ENCODE data around the gene SMC3. TPM values are rescaled to one million over a fixed set of nuclear protein-coding genes. Genes with fewer than 3 reads are reported as not detected.

The SMC3 gene
- total and polyA plus RNA-seq, 3 donors from 2014 or later: 28.7 to 86.8 (median 65.4) TPM

- no peaks in the 10 kb centered on the region for H3K36me3 ChIP-seq (ENCODE audit: low read depth, missing control alignments)
- H3K27ac ChIP-seq: no peak overlapping the region
- no peaks in the 10 kb centered on the region for H3K9me3 ChIP-seq
- TF ChIP-seq POLR2A (IDR thresholded peaks at IDR 0.05): no peak
- TF ChIP-seq, protein P1, sequence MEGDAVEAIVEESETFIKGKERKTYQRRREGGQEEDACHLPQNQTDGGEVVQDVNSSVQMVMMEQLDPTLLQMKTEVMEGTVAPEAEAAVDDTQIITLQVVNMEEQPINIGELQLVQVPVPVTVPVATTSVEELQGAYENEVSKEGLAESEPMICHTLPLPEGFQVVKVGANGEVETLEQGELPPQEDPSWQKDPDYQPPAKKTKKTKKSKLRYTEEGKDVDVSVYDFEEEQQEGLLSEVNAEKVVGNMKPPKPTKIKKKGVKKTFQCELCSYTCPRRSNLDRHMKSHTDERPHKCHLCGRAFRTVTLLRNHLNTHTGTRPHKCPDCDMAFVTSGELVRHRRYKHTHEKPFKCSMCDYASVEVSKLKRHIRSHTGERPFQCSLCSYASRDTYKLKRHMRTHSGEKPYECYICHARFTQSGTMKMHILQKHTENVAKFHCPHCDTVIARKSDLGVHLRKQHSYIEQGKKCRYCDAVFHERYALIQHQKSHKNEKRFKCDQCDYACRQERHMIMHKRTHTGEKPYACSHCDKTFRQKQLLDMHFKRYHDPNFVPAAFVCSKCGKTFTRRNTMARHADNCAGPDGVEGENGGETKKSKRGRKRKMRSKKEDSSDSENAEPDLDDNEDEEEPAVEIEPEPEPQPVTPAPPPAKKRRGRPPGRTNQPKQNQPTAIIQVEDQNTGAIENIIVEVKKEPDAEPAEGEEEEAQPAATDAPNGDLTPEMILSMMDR (IDR thresholded peaks at IDR 0.05): no peak
- intact Hi-C loops (cut with DNase I; ENCODE audit: low total_unique reads): loop anchor here (10.0 kb wide), 1 partner anchor 230 kb away; no protein-coding TSS in a partner anchor
- H3K27me3 ChIP-seq: no peaks in the 10 kb centered on the region
- H3K4me3 ChIP-seq: no peak overlapping the region
- H3K4me1 ChIP-seq: no peaks in the 10 kb centered on the region
- no peak for DNase-seq
Observed at GRCh38 chr10:110544958-110545537, 22.4 kb upstream of the SMC3 start.

DNA sequence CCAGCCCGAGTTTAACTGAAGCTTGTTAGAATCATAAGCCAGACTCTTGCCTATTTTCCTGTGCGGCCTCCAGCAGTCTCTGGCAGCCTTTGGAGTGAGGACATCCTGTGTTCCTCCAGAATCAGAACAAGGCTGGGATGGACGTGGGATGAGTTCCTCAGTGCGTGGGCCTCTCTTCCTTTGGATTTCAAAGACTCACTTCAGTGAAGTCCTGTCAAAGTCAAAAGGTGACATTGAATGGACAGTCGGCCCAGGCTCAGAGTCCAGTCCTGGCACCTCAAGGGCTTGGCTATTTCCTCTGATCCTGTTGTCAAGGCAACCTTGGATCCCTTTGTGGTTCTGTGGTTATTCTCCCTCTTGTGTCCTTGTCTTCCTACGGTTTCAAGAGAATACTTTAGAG, 21.4 kb upstream of the SMC3 start:
- no peak for DNase-seq
- Histone ChIP-seq H3K4me1 (no peaks in the 10 kb centered on the region), H3K27me3 (no peaks in the 10 kb centered on the region), H3K27ac (no peak overlapping the region), H3K4me3 (no peak overlapping the region), H3K9me3 (no peaks in the 10 kb centered on the region), H3K36me3 (ENCODE audit: low read depth, missing control alignments) (no peaks in the 10 kb centered on the region)
- 68 to 73% methylated on average over 5 to 6 of the region's 6 CpGs for WGBS, 2 donors
- intact Hi-C loops (cut with DNase I; ENCODE audit: low total_unique reads): loop anchor here (10.0 kb wide), 1 partner anchor 231 kb away; no protein-coding TSS in a partner anchor
- TF ChIP-seq, protein P1 (IDR thresholded peaks at IDR 0.05): no peak
- no peak for TF ChIP-seq POLR2A (IDR thresholded peaks at IDR 0.05)

GRCh38 chr10:110546499-110547110, 20.9 kb upstream of the SMC3 start:
- H3K4me1 ChIP-seq: no peaks in the 10 kb centered on the region
- intact Hi-C loops (cut with DNase I; ENCODE audit: low total_unique reads): loop anchor here (10.0 kb wide), 1 partner anchor 232 kb away; no protein-coding TSS in a partner anchor
- 71 to 74% methylated on average over 7 of the region's 7 CpGs for WGBS, 2 donors
- no peak for DNase-seq
- no peaks in the 10 kb centered on the region for H3K36me3 ChIP-seq (ENCODE audit: low read depth, missing control alignments)
- H3K27ac ChIP-seq: no peak overlapping the region
- TF ChIP-seq, protein P1 (IDR thresholded peaks at IDR 0.05): no peak
- no peak for TF ChIP-seq POLR2A (IDR thresholded peaks at IDR 0.05)
- H3K4me3 ChIP-seq: no peak overlapping the region
- no peaks in the 10 kb centered on the region for H3K9me3 ChIP-seq
- H3K27me3 ChIP-seq: no peaks in the 10 kb centered on the region

DNA sequence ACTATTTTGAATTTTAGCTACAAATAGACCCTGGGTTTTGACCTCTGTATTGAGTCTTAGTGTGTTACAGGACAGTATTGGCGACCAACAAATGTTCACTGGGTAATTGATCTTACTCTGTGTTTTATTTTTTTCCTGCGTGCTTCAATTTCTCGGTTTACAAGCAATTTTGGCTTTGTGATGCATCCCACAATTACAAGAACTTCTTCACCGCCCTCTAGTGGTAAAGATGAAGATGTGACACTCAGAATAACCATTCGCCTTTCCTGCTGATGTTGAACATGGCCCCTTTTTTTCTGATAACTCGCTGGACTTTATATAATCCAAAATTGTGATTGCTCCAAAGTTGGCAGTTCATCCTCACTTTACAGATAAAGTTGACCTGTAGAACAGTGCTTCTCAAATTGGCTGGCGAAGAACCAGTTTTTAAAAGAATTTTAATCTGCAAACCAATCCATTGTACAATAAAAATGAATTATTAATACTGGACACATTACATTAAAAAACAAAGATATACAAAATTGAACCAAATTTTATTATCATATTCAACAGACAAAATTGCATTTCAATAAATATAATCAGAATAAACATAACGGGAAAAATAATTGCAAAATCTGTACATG, 20.2 kb upstream of the SMC3 start:
- Histone ChIP-seq H3K4me1 (no peaks in the 10 kb centered on the region), H3K36me3 (ENCODE audit: low read depth, missing control alignments) (no peaks in the 10 kb centered on the region), H3K4me3 (no peak overlapping the region), H3K27ac (no peak overlapping the region), H3K9me3 (no peaks in the 10 kb centered on the region), H3K27me3 (no peaks in the 10 kb centered on the region)
- 24 to 40% methylated on average over 8 of the region's 8 CpGs for WGBS, 2 donors
- TF ChIP-seq, protein P1 (IDR thresholded peaks at IDR 0.05): peak; percentile 78 to 87 (median 82)
- TF ChIP-seq POLR2A (IDR thresholded peaks at IDR 0.05): no peak
- no peak for DNase-seq
- intact Hi-C loops (cut with DNase I; ENCODE audit: low total_unique reads): loop anchor here (10.0 kb wide), 1 partner anchor 232 kb away; no protein-coding TSS in a partner anchor
